GM23338 (cell line): Measurements from ENCODE around the gene ZNF318. TPM values are rescaled to one million over a fixed set of nuclear protein-coding genes. Genes with fewer than 3 reads are reported as not detected.

Experiments used
- ATAC-seq: fragments of 200-7000 bp; cut with Tn5 transposase; 3 replicates; pipeline ENCODE4 v1.9.1; 2020
- DNase-seq: peaks from one replicate; pipeline ENCODE4 v3.0.0-alpha.2; 2015; ENCODE audit warnings: low spot score
- H2AFZ ChIP-seq: fragments of 200-600 bp; sonication (generic); 2 replicates; pipeline ENCODE4 v1.8.0; 2016; ENCODE audit warnings: antibody characterized with exemption, mild to moderate bottlenecking, moderate library complexity
- H3F3A ChIP-seq: fragments of 200-600 bp; sonication (generic); replicated peaks from 2 replicates; pipeline ENCODE4 v1.8.0; 2017; ENCODE audit warnings: antibody characterized with exemption, mixed run types, low read depth
- H3K27ac ChIP-seq: fragments of 200-600 bp; sonication (generic); 2 replicates; pipeline ENCODE4 v1.6.1; 2016; ENCODE audit warnings: low read depth
- H3K27me3 ChIP-seq: fragments of 200-600 bp; sonication (generic); 2 replicates; pipeline ENCODE4 v1.8.0; 2016; ENCODE audit warnings: mild to moderate bottlenecking, mixed run types, moderate library complexity; ENCODE audit not compliant: insufficient read depth
- H3K36me3 ChIP-seq: fragments of 200-600 bp; sonication (generic); 2 replicates; pipeline ENCODE4 v1.8.0; 2016; ENCODE audit warnings: mild to moderate bottlenecking; ENCODE audit not compliant: insufficient read depth
- H3K4me1 ChIP-seq: fragments of 200-600 bp; sonication (generic); 2 replicates; pipeline ENCODE4 v1.8.0; 2016; ENCODE audit warnings: mild to moderate bottlenecking, moderate library complexity; ENCODE audit not compliant: insufficient read depth
- H3K4me2 ChIP-seq: fragments of 200-600 bp; sonication (generic); 2 replicates; pipeline ENCODE4 v1.7.1; 2017; ENCODE audit warnings: mixed run types
- H3K4me3 ChIP-seq: fragments of 200-600 bp; sonication (generic); 2 replicates; pipeline ENCODE4 v1.6.1; 2016; ENCODE audit warnings: mixed run types
- H3K79me2 ChIP-seq: fragments of 200-600 bp; sonication (generic); replicated peaks from 2 replicates; pipeline ENCODE4 v1.8.0; 2017; ENCODE audit warnings: mild to moderate bottlenecking; ENCODE audit not compliant: insufficient read depth
- H3K9me2 ChIP-seq: fragments of 200-600 bp; sonication (generic); 2 replicates; pipeline ENCODE4 v1.8.0; 2017; ENCODE audit not compliant: insufficient read depth
- H4K20me1 ChIP-seq: fragments of 200-600 bp; sonication (generic); replicated peaks from 2 replicates; pipeline ENCODE4 v1.8.0; 2017; ENCODE audit warnings: mild to moderate bottlenecking; ENCODE audit not compliant: insufficient read depth
- H3K27ac Mint-ChIP-seq: 2 replicates; pipeline ENCODE4 v1.8.0; 2020; ENCODE audit warnings: inconsistent platforms, mild to moderate bottlenecking, moderate library complexity, mixed read lengths
- H3K27me3 Mint-ChIP-seq: 3 replicates; pipeline ENCODE4 v1.8.0; 2022; ENCODE audit warnings: low read depth, mild to moderate bottlenecking, moderate library complexity, mixed read lengths, inconsistent platforms; ENCODE audit not compliant: insufficient read depth, poor library complexity
- H3K36me3 Mint-ChIP-seq: 3 replicates; pipeline ENCODE4 v1.8.0; 2021; ENCODE audit warnings: low read depth, mild to moderate bottlenecking, inconsistent platforms, moderate library complexity, mixed read lengths
- H3K4me1 Mint-ChIP-seq: 3 replicates; pipeline ENCODE4 v1.8.0; 2020; ENCODE audit warnings: mild to moderate bottlenecking, inconsistent platforms, mixed read lengths
- H3K4me3 Mint-ChIP-seq: 3 replicates; pipeline ENCODE4 v1.8.0; 2021; ENCODE audit warnings: moderate library complexity, mild to moderate bottlenecking, inconsistent platforms, mixed read lengths
- H3K9me3 Mint-ChIP-seq: 3 replicates; pipeline ENCODE4 v1.8.0; 2020; ENCODE audit warnings: moderate library complexity, mild to moderate bottlenecking, inconsistent platforms, mixed read lengths
- CREB1 ChIP-seq: fragments of 250-450 bp; sonication (Bioruptor Pico); IDR thresholded peaks from 2 replicates; pipeline ENCODE4 v1.5.0; 2020; ENCODE audit warnings: low read depth, mild to moderate bottlenecking, moderate library complexity
- EZH2 ChIP-seq: fragments of 200-600 bp; sonication (generic); IDR thresholded peaks from one replicate; pipeline ENCODE4 v1.8.0; 2017; ENCODE audit warnings: antibody characterized with exemption, mild to moderate bottlenecking, low read depth; ENCODE audit not compliant: unreplicated experiment
- EZH2phosphoT487 ChIP-seq: fragments of 200-600 bp; sonication (generic); IDR thresholded peaks from one replicate; pipeline ENCODE4 v1.8.1; 2018; ENCODE audit warnings: antibody characterized with exemption; ENCODE audit not compliant: unreplicated experiment
- NANOG ChIP-seq: IDR thresholded peaks from 2 replicates; pipeline ENCODE4 v1.6.1; 2016; ENCODE audit warnings: antibody characterized with exemption, borderline replicate concordance
- POLR2AphosphoS5 ChIP-seq: IDR thresholded peaks from 2 replicates; pipeline ENCODE4 v1.6.1; 2016; ENCODE audit warnings: antibody characterized with exemption, low read depth
- STAT1 ChIP-seq: IDR thresholded peaks from one replicate; pipeline ENCODE4 v1.6.1; 2016; ENCODE audit warnings: antibody characterized with exemption; ENCODE audit not compliant: unreplicated experiment
- ZNF331 ChIP-seq: fragments of 250-450 bp; sonication (Bioruptor Pico); IDR thresholded peaks from 2 replicates; pipeline ENCODE4 v1.5.0; 2020; ENCODE audit warnings: low read depth, mild to moderate bottlenecking, moderate library complexity
- polyA plus RNA-seq: library from polyadenylated mRNA; unstranded; fragments of >200 nt; fragmentation: Nextera tagmentation; extraction: Ambion mirVana; gene quantifications from 2 replicates; pipeline ENCODE4 v1.2.1, GENCODE V29; 2016
- total RNA-seq: library from RNA; depleted of rRNA; stranded (reverse); fragments of >200 nt; shearing (Covaris generic); gene quantifications from 2 replicates; pipeline ENCODE4 v1.2.3, GENCODE V29; 2014
- TF ChIP-seq, protein P1 (sequence below): fragments of 250-450 bp; sonication (Bioruptor Pico); IDR thresholded peaks from 2 replicates; pipeline ENCODE4 v1.5.0; 2020; ENCODE audit warnings: mild to moderate bottlenecking, moderate library complexity
- TF ChIP-seq, protein P2 (sequence below), 2 experiments: fragments of 200-600 bp in 1 of 2; sonication (generic) in 1 of 2; conservative IDR thresholded peaks; 2 replicates each; pipeline versions ENCODE4 v1.5.1 to v1.6.1; 2016 to 2017; ENCODE audit warnings: antibody characterized with exemption in 2 of 2, low read depth in 2 of 2, mild to moderate bottlenecking in 2 of 2, moderate library complexity in 1 of 2
- TF ChIP-seq, protein P3 (sequence below): IDR thresholded peaks from 2 replicates; pipeline ENCODE4 v1.6.1; 2016; ENCODE audit warnings: antibody characterized with exemption

Gene ZNF318
- total and polyA plus RNA-seq, 2 experiments from 2014 or later, result 8.7 to 19.5 TPM

DNA sequence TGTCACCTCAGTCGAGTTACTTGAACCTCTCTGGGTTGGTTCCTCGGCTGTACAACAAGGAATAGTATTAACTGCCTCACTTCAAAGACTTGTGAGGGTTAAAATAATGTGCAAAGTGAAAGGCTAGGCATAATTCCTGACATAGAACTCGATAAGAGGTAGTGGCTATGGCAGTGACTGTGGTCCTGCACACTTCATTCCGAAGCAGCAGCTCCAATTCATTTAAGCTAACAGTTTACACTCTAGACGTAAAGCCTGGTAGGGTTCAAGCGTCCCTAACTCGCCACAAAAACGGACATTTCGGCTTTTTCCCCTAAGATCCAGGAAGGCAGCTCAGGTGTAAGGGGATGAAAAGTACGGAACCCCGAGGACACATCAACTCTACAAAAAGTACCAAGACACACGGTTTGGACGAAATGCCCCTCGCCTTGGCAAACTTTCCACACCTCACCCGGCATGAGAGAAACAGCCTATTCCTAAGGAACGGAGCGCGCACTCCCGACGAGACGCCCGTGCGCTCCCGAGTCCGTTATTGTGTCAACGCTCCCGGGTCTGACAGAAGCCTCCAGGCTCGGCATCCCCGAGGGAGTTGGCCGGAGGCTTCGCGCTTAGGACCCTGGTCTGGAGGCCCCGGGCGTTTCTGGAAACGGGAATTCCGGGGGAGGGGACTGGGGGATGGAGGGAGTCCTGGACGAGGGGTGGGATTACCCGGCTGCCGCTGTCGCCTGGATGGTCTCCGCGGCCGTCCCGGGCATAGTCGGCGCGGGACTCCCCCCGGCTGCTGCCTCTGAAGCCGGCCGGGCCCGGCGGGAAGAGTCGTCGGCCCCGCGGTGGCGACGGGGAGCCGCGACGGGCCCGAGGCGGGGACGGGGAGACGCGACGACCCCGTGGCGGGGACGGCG, 937 bp downstream of the ZNF318 start:
- peak overlapping the region; percentile 85 for H3K4me3 Mint-ChIP-seq

DNA sequence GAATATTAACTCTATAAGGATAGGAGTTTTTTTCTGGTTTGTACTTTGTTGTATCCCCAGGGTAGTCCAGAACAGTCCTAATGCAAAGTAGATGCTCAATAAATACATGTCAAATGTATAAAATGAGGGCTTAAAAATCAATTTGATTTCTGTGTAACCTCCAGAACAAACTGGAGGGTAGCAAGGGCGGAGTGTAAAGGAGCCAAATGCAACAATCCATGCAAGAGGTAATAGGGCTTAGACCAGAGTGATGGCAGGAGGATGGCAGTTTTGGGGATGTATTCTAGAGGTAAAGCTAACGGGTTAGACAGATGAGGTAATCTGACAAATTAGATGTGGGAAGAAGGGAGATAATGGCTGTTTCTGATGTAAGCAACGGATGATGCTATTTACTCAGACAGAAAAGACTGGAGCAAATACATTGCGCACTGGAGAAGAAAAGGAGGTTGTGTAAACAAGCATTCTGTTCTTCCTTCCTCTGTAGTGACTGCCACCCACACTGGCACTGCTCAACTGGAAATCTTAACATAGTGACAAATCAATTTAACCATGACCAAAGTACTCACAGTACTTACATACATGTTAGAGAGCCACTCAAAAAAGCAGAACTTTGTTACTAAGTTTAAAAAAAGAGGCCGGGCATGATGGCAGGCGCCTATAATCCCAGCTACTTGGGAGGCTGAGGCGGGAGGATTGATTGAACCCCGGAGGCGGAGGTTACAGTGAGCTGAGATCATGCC, 2.0 kb downstream of the ZNF318 start:
- Histone ChIP-seq H3K27me3 (peaks cover 17% of the 10 kb centered on the region), H2AFZ (no peak overlapping the region), H3K4me3 (no peak overlapping the region; the same call in 1 of the 2 replicates), H3K36me3 (no peaks in the 10 kb centered on the region), H3K4me1 (peaks cover 16% of the 10 kb centered on the region), H3K27ac (no peak overlapping the region), H3K9me2 (no peaks in the 10 kb centered on the region), H3K4me2 (peak overlapping the region; percentile 84; the same call in 1 of the 2 replicates), H3F3A (peaks cover 10% of the 10 kb centered on the region; the same call in 1 of the 2 replicates), H4K20me1 (peaks cover 6% of the 10 kb centered on the region; the same call in 1 of the 2 replicates), H3K79me2 (peaks cover 12% of the 10 kb centered on the region)
- peak overlapping the region; percentile 35 for H3K4me3 Mint-ChIP-seq
- no peak for ATAC-seq
- H3K27ac Mint-ChIP-seq, result no peak overlapping the region
- DNase-seq, result no peak
- peaks cover 11% of the 10 kb centered on the region for H3K27me3 Mint-ChIP-seq
- peaks cover 10% of the 10 kb centered on the region for H3K36me3 Mint-ChIP-seq
- no peaks in the 10 kb centered on the region; the same call in 2 of the 3 replicates for H3K9me3 Mint-ChIP-seq
- H3K4me1 Mint-ChIP-seq, result peaks cover 21% of the 10 kb centered on the region
- TF ChIP-seq, protein P1, sequence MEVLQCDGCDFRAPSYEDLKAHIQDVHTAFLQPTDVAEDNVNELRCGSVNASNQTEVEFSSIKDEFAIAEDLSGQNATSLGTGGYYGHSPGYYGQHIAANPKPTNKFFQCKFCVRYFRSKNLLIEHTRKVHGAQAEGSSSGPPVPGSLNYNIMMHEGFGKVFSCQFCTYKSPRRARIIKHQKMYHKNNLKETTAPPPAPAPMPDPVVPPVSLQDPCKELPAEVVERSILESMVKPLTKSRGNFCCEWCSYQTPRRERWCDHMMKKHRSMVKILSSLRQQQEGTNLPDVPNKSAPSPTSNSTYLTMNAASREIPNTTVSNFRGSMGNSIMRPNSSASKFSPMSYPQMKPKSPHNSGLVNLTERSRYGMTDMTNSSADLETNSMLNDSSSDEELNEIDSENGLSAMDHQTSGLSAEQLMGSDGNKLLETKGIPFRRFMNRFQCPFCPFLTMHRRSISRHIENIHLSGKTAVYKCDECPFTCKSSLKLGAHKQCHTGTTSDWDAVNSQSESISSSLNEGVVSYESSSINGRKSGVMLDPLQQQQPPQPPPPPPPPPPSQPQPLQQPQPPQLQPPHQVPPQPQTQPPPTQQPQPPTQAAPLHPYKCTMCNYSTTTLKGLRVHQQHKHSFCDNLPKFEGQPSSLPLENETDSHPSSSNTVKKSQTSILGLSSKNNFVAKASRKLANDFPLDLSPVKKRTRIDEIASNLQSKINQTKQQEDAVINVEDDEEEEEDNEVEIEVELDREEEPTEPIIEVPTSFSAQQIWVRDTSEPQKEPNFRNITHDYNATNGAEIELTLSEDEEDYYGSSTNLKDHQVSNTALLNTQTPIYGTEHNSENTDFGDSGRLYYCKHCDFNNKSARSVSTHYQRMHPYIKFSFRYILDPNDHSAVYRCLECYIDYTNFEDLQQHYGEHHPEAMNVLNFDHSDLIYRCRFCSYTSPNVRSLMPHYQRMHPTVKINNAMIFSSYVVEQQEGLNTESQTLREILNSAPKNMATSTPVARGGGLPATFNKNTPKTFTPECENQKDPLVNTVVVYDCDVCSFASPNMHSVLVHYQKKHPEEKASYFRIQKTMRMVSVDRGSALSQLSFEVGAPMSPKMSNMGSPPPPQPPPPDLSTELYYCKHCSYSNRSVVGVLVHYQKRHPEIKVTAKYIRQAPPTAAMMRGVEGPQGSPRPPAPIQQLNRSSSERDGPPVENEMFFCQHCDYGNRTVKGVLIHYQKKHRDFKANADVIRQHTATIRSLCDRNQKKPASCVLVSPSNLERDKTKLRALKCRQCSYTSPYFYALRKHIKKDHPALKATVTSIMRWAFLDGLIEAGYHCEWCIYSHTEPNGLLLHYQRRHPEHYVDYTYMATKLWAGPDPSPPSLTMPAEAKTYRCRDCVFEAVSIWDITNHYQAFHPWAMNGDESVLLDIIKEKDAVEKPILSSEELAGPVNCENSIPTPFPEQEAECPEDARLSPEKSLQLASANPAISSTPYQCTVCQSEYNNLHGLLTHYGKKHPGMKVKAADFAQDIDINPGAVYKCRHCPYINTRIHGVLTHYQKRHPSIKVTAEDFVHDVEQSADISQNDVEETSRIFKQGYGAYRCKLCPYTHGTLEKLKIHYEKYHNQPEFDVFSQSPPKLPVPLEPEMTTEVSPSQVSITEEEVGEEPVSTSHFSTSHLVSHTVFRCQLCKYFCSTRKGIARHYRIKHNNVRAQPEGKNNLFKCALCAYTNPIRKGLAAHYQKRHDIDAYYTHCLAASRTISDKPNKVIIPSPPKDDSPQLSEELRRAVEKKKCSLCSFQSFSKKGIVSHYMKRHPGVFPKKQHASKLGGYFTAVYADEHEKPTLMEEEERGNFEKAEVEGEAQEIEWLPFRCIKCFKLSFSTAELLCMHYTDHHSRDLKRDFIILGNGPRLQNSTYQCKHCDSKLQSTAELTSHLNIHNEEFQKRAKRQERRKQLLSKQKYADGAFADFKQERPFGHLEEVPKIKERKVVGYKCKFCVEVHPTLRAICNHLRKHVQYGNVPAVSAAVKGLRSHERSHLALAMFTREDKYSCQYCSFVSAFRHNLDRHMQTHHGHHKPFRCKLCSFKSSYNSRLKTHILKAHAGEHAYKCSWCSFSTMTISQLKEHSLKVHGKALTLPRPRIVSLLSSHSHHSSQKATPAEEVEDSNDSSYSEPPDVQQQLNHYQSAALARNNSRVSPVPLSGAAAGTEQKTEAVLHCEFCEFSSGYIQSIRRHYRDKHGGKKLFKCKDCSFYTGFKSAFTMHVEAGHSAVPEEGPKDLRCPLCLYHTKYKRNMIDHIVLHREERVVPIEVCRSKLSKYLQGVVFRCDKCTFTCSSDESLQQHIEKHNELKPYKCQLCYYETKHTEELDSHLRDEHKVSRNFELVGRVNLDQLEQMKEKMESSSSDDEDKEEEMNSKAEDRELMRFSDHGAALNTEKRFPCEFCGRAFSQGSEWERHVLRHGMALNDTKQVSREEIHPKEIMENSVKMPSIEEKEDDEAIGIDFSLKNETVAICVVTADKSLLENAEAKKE, result no peak
- no peak for TF ChIP-seq EZH2phosphoT487
- no peak for TF ChIP-seq STAT1
- no peak for TF ChIP-seq ZNF331
- TF ChIP-seq NANOG, result no peak
- TF ChIP-seq, protein P2, sequence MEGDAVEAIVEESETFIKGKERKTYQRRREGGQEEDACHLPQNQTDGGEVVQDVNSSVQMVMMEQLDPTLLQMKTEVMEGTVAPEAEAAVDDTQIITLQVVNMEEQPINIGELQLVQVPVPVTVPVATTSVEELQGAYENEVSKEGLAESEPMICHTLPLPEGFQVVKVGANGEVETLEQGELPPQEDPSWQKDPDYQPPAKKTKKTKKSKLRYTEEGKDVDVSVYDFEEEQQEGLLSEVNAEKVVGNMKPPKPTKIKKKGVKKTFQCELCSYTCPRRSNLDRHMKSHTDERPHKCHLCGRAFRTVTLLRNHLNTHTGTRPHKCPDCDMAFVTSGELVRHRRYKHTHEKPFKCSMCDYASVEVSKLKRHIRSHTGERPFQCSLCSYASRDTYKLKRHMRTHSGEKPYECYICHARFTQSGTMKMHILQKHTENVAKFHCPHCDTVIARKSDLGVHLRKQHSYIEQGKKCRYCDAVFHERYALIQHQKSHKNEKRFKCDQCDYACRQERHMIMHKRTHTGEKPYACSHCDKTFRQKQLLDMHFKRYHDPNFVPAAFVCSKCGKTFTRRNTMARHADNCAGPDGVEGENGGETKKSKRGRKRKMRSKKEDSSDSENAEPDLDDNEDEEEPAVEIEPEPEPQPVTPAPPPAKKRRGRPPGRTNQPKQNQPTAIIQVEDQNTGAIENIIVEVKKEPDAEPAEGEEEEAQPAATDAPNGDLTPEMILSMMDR (conservative IDR thresholded peaks at IDR 0.05; ENCODE audit: low read depth in 2 of 2), result no peak
- no peak for TF ChIP-seq CREB1 (CRISPR knock-in tag)

More for the DNA sequence above, 937 bp downstream of the ZNF318 start:
- Histone ChIP-seq H3K4me2 (peak overlapping the region; percentile 84), H3K27me3 (peaks cover 17% of the 10 kb centered on the region), H3K36me3 (no peaks in the 10 kb centered on the region), H2AFZ (0 out of 2 replicates have a peak overlapping the region, but pooled peaks have one; percentile 59), H3K27ac (no peak overlapping the region), H4K20me1 (peaks cover 6% of the 10 kb centered on the region; the same call in 1 of the 2 replicates), H3K79me2 (peaks cover 12% of the 10 kb centered on the region), H3K4me3 (peak overlapping the region; percentile 82), H3F3A (peaks cover 10% of the 10 kb centered on the region; the same call in 1 of the 2 replicates), H3K9me2 (no peaks in the 10 kb centered on the region), H3K4me1 (peaks cover 16% of the 10 kb centered on the region)
- Mint-ChIP-seq H3K9me3 (no peaks in the 10 kb centered on the region; the same call in 2 of the 3 replicates), H3K36me3 (peaks cover 10% of the 10 kb centered on the region), H3K27me3 (peaks cover 11% of the 10 kb centered on the region), H3K4me1 (peaks cover 21% of the 10 kb centered on the region), H3K27ac (no peak overlapping the region)
- DNase-seq, result peak; percentile 79
- ATAC-seq, result peak; percentile 42
- TF ChIP-seq, protein P3, sequence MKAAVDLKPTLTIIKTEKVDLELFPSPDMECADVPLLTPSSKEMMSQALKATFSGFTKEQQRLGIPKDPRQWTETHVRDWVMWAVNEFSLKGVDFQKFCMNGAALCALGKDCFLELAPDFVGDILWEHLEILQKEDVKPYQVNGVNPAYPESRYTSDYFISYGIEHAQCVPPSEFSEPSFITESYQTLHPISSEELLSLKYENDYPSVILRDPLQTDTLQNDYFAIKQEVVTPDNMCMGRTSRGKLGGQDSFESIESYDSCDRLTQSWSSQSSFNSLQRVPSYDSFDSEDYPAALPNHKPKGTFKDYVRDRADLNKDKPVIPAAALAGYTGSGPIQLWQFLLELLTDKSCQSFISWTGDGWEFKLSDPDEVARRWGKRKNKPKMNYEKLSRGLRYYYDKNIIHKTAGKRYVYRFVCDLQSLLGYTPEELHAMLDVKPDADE, result no peak
- no peak for TF ChIP-seq ZNF331
- TF ChIP-seq EZH2, result peak; percentile 22
- 0 out of 2 replicates have a peak, but pooled peaks have one; percentile 28 for TF ChIP-seq POLR2AphosphoS5
